ENCODE results near the gene TFAP2E.
"Not testable (repeated sequence)": the region's sequence is repeated elsewhere in the genome, so short reads cannot be mapped to it uniquely, and the experiment has no call there.

- not testable (repeated sequence) for TF ChIP-seq CTCF (IDR thresholded peaks at IDR 0.05 in 2 of 3, conservative IDR thresholded peaks at IDR 0.05 in 1 of 3; ENCODE audit: borderline replicate concordance in 1 of 3, insufficient read depth in 1 of 3, low read depth in 2 of 3, low read length in 2 of 3); POLR2A (IDR thresholded peaks at IDR 0.05; ENCODE audit: borderline replicate concordance, extremely low read depth, insufficient read depth, insufficient read length); CBX3 (IDR thresholded peaks at IDR 0.05; ENCODE audit: low read depth); EGR1 (IDR thresholded peaks at IDR 0.05; ENCODE audit: low read depth)
Measured at GRCh38 chr1:35576766-35577070, 3.6 kb downstream of the TFAP2E start.

Measured in HCT116 (cell line).